GM19099 (cell line): ENCODE data around the gene FZD1.

ENCODE experiments used
- POLR2A ChIP-seq: IDR thresholded peaks from 3 replicates; pipeline ENCODE4 v1.6.1; 2011; ENCODE audit warnings: low read depth; ENCODE audit not compliant: insufficient read length; ENCODE audit errors: extremely low read depth

Gene FZD1

DNA sequence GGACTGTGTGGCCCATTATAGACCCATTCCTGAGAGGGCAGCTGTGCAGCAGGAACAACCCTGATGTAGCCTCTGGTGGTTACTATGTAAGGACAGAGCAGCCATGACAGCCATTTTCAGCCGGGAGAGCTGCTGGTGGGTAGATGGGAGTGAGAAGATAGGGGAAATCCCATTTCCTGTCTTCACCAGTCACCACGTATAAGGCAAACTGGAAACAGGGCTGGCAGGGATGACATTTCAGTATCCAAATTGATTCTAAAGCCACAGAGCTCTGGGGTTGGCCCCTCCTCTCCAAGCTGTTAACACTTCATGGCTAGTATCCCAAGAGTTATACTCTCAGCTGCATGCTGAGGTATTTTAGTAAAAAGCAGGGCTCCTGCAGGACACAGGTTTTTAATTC, 15.2 kb upstream of the FZD1 start:
- TF ChIP-seq POLR2A, result no peak

GRCh38 chr7:91249506-91250233, 14.6 kb upstream of the FZD1 start:
- no peak for TF ChIP-seq POLR2A

DNA sequence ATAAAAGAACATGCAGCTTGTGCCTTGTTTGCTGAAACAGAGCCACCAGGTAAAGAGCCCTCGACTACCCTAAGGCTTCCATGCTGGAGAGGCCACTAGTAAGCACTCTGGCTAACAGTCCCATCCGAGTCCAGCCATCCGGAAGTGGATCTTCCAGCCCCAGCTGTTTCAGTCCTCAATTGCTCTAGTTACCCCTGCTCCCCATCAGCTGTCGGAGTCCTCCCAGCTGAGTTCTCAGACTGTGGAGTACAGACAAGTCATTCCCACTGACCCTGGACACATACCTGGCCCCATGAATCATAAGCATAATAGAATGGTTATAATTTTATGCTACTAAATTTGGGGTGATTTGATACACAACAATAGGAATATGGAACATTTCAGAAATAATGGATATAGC, 13.5 kb upstream of the FZD1 start:
- no peak for TF ChIP-seq POLR2A

DNA sequence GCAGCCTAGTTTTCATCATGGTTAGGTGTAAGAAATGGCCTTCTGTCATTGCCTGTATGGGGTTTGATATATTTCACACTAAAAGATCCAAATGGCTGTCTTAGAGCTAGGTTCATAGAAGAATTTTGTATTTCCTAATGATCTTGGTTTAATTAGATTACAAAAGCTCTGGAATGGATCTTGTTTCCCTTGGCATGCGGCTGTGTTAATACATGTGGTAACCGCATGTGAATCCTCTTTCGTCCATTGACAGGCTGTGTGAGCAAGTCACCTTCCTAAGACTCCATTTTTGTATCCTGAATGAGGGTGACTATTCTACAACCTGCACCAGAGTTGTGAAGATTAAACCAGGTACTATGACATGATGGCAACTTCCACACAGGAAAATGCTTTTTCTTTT, 12.4 kb upstream of the FZD1 start:
- TF ChIP-seq POLR2A, result no peak

- no peak for TF ChIP-seq POLR2A
Observed at GRCh38 chr7:91263384-91264045, 718 bp upstream of the FZD1 start.

GRCh38 chr7:91264924-91265681, 870 bp downstream of the FZD1 start:
- TF ChIP-seq POLR2A, result no peak

DNA sequence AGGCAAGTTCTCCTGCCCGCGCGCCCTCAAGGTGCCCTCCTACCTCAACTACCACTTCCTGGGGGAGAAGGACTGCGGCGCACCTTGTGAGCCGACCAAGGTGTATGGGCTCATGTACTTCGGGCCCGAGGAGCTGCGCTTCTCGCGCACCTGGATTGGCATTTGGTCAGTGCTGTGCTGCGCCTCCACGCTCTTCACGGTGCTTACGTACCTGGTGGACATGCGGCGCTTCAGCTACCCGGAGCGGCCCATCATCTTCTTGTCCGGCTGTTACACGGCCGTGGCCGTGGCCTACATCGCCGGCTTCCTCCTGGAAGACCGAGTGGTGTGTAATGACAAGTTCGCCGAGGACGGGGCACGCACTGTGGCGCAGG, 1.4 kb downstream of the FZD1 start:
- TF ChIP-seq POLR2A, result no peak

GRCh38 chr7:91266067-91266688, 1.9 kb downstream of the FZD1 start:
- no peak for TF ChIP-seq POLR2A

GRCh38 chr7:91266689-91267090, 2.5 kb downstream of the FZD1 start:
- no peak for TF ChIP-seq POLR2A

DNA sequence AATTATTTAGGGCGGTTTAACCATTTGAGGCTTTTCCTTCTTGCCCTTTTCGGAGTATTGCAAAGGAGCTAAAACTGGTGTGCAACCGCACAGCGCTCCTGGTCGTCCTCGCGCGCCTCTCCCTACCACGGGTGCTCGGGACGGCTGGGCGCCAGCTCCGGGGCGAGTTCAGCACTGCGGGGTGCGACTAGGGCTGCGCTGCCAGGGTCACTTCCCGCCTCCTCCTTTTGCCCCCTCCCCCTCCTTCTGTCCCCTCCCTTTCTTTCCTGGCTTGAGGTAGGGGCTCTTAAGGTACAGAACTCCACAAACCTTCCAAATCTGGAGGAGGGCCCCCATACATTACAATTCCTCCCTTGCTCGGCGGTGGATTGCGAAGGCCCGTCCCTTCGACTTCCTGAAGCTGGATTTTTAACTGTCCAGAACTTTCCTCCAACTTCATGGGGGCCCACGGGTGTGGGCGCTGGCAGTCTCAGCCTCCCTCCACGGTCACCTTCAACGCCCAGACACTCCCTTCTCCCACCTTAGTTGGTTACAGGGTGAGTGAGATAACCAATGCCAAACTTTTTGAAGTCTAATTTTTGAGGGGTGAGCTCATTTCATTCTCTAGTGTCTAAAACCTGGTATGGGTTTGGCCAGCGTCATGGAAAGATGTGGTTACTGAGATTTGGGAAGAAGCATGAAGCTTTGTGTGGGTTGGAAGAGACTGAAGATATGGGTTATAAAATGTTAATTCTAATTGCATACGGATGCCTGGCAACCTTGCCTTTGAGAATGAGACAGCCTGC, 3.1 kb downstream of the FZD1 start:
- no peak for TF ChIP-seq POLR2A

DNA sequence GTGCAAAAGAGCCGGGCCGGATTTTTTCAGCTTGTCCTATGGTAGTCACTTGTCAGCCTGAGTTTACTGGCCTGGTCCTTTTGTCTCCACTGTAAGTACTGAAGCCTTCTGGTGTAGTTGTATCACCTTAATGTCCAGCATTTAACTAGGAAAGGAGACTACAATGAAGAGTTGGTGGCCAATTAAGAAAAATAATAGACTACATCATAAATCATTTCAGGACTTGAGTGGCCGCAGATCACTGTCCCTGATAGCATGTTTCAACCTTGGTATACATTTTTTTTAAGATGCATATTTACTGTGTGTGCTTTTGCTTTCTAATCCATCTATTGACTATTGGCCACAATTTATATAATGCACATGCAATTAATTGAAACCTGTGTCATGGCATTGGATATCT, 6.1 kb downstream of the FZD1 start:
- TF ChIP-seq POLR2A, result no peak

- no peak for TF ChIP-seq POLR2A
Observed at GRCh38 chr7:91276909-91277308, 12.7 kb downstream of the FZD1 start.

- no peak for TF ChIP-seq POLR2A
Observed at GRCh38 chr7:91280185-91280584, 16.0 kb downstream of the FZD1 start.

DNA sequence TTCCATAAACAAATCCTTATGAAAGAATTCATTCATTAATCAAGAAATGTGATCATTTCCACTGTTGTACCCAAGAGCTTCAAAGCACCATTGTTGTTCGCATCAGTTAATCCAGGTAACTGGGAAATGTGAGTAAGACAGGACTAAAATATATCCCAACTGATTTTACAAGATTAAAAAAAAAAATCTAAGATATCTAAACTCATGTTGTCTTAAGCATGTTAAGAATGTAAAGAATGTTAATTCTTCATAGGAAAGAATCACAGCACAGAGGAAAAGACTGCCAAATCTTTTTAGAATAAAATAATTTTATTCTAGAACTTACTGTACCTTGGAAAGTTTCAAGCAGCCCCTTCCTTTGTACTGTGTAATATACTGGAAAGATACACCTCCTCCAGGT, 16.4 kb downstream of the FZD1 start:
- no peak for TF ChIP-seq POLR2A
